ENCODE data around the gene ABHD8.

Gene ABHD8

GRCh38 chr19:17303167-17303939, at the start of gene ABHD8:
TSS of gene ABHD8 (minus strand) at chr19:17303425. CDS start at chr19:17301616, 1,809 bp downstream.
- peak; percentile 59 to 93 (median 84) for DNase-seq

GRCh38 chr19:17352608-17353280, 49.5 kb upstream of the ABHD8 start:
- no peak for DNase-seq

GRCh38 chr19:17351815-17352435, 48.7 kb upstream of the ABHD8 start:
- no peak for DNase-seq

GRCh38 chr19:17348700-17349099, 45.5 kb upstream of the ABHD8 start:
- DNase-seq, result no peak

- DNase-seq, result no peak
Measured at GRCh38 chr19:17347877-17348276, 44.7 kb upstream of the ABHD8 start.

- no peak for DNase-seq
Measured at GRCh38 chr19:17347361-17347760, 44.1 kb upstream of the ABHD8 start.

GRCh38 chr19:17346109-17346671, 43.0 kb upstream of the ABHD8 start:
- DNase-seq, result peak; percentile 58 to 73 (median 68)

- no peak for DNase-seq
Measured at GRCh38 chr19:17341845-17342244, 38.6 kb upstream of the ABHD8 start.

- no peak for DNase-seq
Measured at GRCh38 chr19:17341386-17341785, 38.2 kb upstream of the ABHD8 start.

- no peak for DNase-seq
Measured at GRCh38 chr19:17340871-17341357, 37.7 kb upstream of the ABHD8 start.

GRCh38 chr19:17340302-17340870, 37.2 kb upstream of the ABHD8 start:
- DNase-seq, result no peak

GRCh38 chr19:17339088-17339741, 36.0 kb upstream of the ABHD8 start:
- DNase-seq, result peak in 1 of 4 experiments; percentile 12

- no peak for DNase-seq
Measured at GRCh38 chr19:17338433-17339078, 35.3 kb upstream of the ABHD8 start.

- peak in 1 of 4 experiments; percentile 44 for DNase-seq
Measured at GRCh38 chr19:17337675-17338432, 34.6 kb upstream of the ABHD8 start.

- peak; percentile 75 to 95 (median 90) for DNase-seq
Measured at GRCh38 chr19:17336872-17337674, 33.8 kb upstream of the ABHD8 start, which contains the start of gene GTPBP3. TSS of gene GTPBP3 (plus strand) at chr19:17337553. CDS start at chr19:17337612, 59 bp downstream.

- DNase-seq, result no peak
Measured at GRCh38 chr19:17335575-17335974, 32.4 kb upstream of the ABHD8 start.

GRCh38 chr19:17334414-17335409, 31.5 kb upstream of the ABHD8 start, which contains the start of gene ANO8:
TSS of gene ANO8 (minus strand) at chr19:17334855. CDS start at chr19:17334670, 185 bp downstream.
- DNase-seq, result peak; percentile 74 to 93 (median 88)

- peak in 3 of 4 experiments; percentile 29 to 64 (median 45) for DNase-seq
Measured at GRCh38 chr19:17333611-17334413, 30.6 kb upstream of the ABHD8 start.
